H9 (cell line): ENCODE results near the gene TRPM4. TPM values are rescaled to one million over a fixed set of nuclear protein-coding genes. Genes with fewer than 3 reads are reported as not detected.

ENCODE experiments used
- DNase-seq: peaks from one replicate; pipeline ENCODE4 v3.0.0-alpha.2; 2017
- H2AFZ ChIP-seq: one replicate; pipeline ENCODE4 v1.6.1; 2013; ENCODE audit warnings: mild to moderate bottlenecking, low read length, control low read depth, moderate library complexity
- H2AK5ac ChIP-seq: 2 replicates; pipeline ENCODE4 v1.6.1; 2013; ENCODE audit warnings: low read length, control low read depth, mixed read lengths; ENCODE audit not compliant: insufficient read length
- H2BK120ac ChIP-seq: one replicate; pipeline ENCODE4 v1.6.1; 2013; ENCODE audit warnings: low read depth, mild to moderate bottlenecking, low read length, control low read depth, inconsistent platforms; ENCODE audit not compliant: poor library complexity, severe bottlenecking
- H2BK12ac ChIP-seq: 2 replicates; pipeline ENCODE4 v1.6.1; 2013; ENCODE audit warnings: low read length, control low read depth, mixed read lengths, low read depth; ENCODE audit not compliant: insufficient read length
- H2BK15ac ChIP-seq: 2 replicates; pipeline ENCODE4 v1.6.1; 2013; ENCODE audit warnings: low read depth, low read length, control low read depth
- H2BK20ac ChIP-seq: one replicate; pipeline ENCODE4 v1.6.1; 2013; ENCODE audit warnings: low read depth, mild to moderate bottlenecking, low read length, control low read depth, inconsistent platforms; ENCODE audit not compliant: poor library complexity, severe bottlenecking
- H2BK5ac ChIP-seq: 2 replicates; pipeline ENCODE4 v1.6.1; 2013; ENCODE audit warnings: low read length, control low read depth, mixed read lengths; ENCODE audit not compliant: insufficient read length
- H3K14ac ChIP-seq: 2 replicates; pipeline ENCODE4 v1.6.1; 2013; ENCODE audit warnings: low read length, control low read depth; ENCODE audit not compliant: insufficient read depth
- H3K18ac ChIP-seq: 2 replicates; pipeline ENCODE4 v1.6.1; 2013; ENCODE audit warnings: low read depth, mild to moderate bottlenecking, mixed read lengths, low read length, control low read depth; ENCODE audit not compliant: insufficient read length
- H3K23ac ChIP-seq: 2 replicates; pipeline ENCODE4 v1.6.1; 2013; ENCODE audit warnings: low read length, control low read depth, mixed read lengths, low read depth; ENCODE audit not compliant: insufficient read length
- H3K23me2 ChIP-seq: 2 replicates; pipeline ENCODE4 v1.6.1; 2013; ENCODE audit warnings: low read depth, mild to moderate bottlenecking, mixed read lengths, low read length, control low read depth; ENCODE audit not compliant: insufficient read length, poor library complexity, severe bottlenecking
- H3K27ac ChIP-seq: 2 replicates; pipeline ENCODE4 v1.5.1; 2013; ENCODE audit warnings: low read length, control low read depth, mixed read lengths, low read depth; ENCODE audit not compliant: insufficient read length
- H3K27me3 ChIP-seq: 2 replicates; pipeline ENCODE4 v1.6.1; 2013; ENCODE audit warnings: low read length, control low read depth, inconsistent platforms; ENCODE audit not compliant: insufficient read depth
- H3K4ac ChIP-seq: 2 replicates; pipeline ENCODE4 v1.6.1; 2013; ENCODE audit warnings: low read depth, mild to moderate bottlenecking, control low read depth, inconsistent platforms, low read length, moderate library complexity
- H3K4me1 ChIP-seq: 2 replicates; pipeline ENCODE4 v1.6.1; 2013; ENCODE audit warnings: low read length, control low read depth, inconsistent platforms; ENCODE audit not compliant: insufficient read depth
- H3K4me2 ChIP-seq: 2 replicates; pipeline ENCODE4 v1.6.1; 2013; ENCODE audit warnings: low read length, control low read depth, mixed read lengths; ENCODE audit not compliant: insufficient read length, insufficient read depth
- H3K56ac ChIP-seq: 2 replicates; pipeline ENCODE4 v1.6.1; 2013; ENCODE audit warnings: low read depth, mild to moderate bottlenecking, mixed read lengths, low read length, control low read depth; ENCODE audit not compliant: insufficient read length
- H3K79me1 ChIP-seq: 2 replicates; pipeline ENCODE4 v1.6.1; 2013; ENCODE audit warnings: low read depth, mild to moderate bottlenecking, moderate library complexity, low read length, control low read depth, inconsistent platforms; ENCODE audit not compliant: insufficient read depth, poor library complexity, severe bottlenecking
- H3K79me2 ChIP-seq: 2 replicates; pipeline ENCODE4 v1.6.1; 2013; ENCODE audit warnings: low read length, control low read depth, inconsistent platforms; ENCODE audit not compliant: insufficient read depth
- H3K9ac ChIP-seq: 2 replicates; pipeline ENCODE4 v1.6.1; 2013; ENCODE audit warnings: low read length, control low read depth, mixed read lengths; ENCODE audit not compliant: insufficient read length; ENCODE audit errors: extremely low read depth
- H3K9me3 ChIP-seq: one replicate; pipeline ENCODE4 v1.6.1; 2013; ENCODE audit warnings: low read depth, low read length, inconsistent platforms; ENCODE audit not compliant: control insufficient read depth
- H3T11ph ChIP-seq: one replicate; pipeline ENCODE4 v1.6.1; 2013; ENCODE audit warnings: mild to moderate bottlenecking, low read length, control low read depth, inconsistent platforms
- H4K20me1 ChIP-seq: one replicate; pipeline ENCODE4 v1.6.1; 2013; ENCODE audit not compliant: control insufficient read depth, insufficient read length, insufficient read depth
- H4K5ac ChIP-seq: 2 replicates; pipeline ENCODE4 v1.6.1; 2013; ENCODE audit warnings: low read depth, mild to moderate bottlenecking, mixed read lengths, low read length, control low read depth; ENCODE audit not compliant: insufficient read length
- H4K8ac ChIP-seq: replicated peaks from 2 replicates; pipeline ENCODE4 v1.6.1; 2013; ENCODE audit warnings: low read length, control low read depth, mixed read lengths, low read depth; ENCODE audit not compliant: insufficient read length
- H4K91ac ChIP-seq: 2 replicates; pipeline ENCODE4 v1.6.1; 2013; ENCODE audit warnings: low read depth, mild to moderate bottlenecking, moderate library complexity, mixed read lengths, low read length, control low read depth; ENCODE audit not compliant: insufficient read length
- H3K27ac Mint-ChIP-seq, 3 experiments: 2 replicates in 2 of 3; 3 replicates in 1 of 3; pipeline ENCODE4 v1.8.0; 2020 to 2021; ENCODE audit warnings: mixed read lengths in 3 of 3, mild to moderate bottlenecking in 1 of 3, moderate library complexity in 1 of 3
- H3K27me3 Mint-ChIP-seq: 2 replicates; pipeline ENCODE4 v1.8.0; 2021; ENCODE audit warnings: low read depth, mild to moderate bottlenecking, moderate library complexity, mixed read lengths
- H3K36me3 Mint-ChIP-seq, 3 experiments: 2 replicates in 2 of 3; 3 replicates in 1 of 3; pipeline ENCODE4 v1.8.0; 2020 to 2021; ENCODE audit warnings: low read depth in 3 of 3, mixed read lengths in 3 of 3; ENCODE audit not compliant: insufficient read depth in 1 of 3
- H3K4me1 Mint-ChIP-seq, 2 experiments: 2 replicates each; pipeline ENCODE4 v1.8.0; 2020; ENCODE audit warnings: mixed read lengths in 2 of 2
- H3K4me3 Mint-ChIP-seq, 2 experiments: 2 replicates in 1 of 2; 3 replicates in 1 of 2; pipeline ENCODE4 v1.8.0; 2020 to 2021; ENCODE audit warnings: mild to moderate bottlenecking in 2 of 2, mixed read lengths in 2 of 2, moderate library complexity in 1 of 2
- H3K9me3 Mint-ChIP-seq, 2 experiments: 2 replicates in 1 of 2; 3 replicates in 1 of 2; pipeline ENCODE4 v1.8.0; 2020; ENCODE audit warnings: mild to moderate bottlenecking in 2 of 2, mixed read lengths in 2 of 2, moderate library complexity in 1 of 2
- CTCF ChIP-seq: fragments of 200-600 bp; sonication (generic); conservative IDR thresholded peaks from 3 replicates; pipeline ENCODE4 v1.8.0; 2021; ENCODE audit warnings: antibody characterized with exemption, mild to moderate bottlenecking
- WGBS: extraction: QIAGEN DNeasy Blood & Tissue Kit; methylation state at CpG from one replicate; pipeline ENCODE4 v1.1.7; 2013; ENCODE audit warnings: missing lambda C conversion rate, low lambda C conversion rate, mixed read lengths; ENCODE audit not compliant: insufficient read length; ENCODE audit errors: extremely low coverage; 5-methylcytosine and 5-hydroxymethylcytosine counted together
- total RNA-seq: library from RNA; stranded (reverse); gene quantifications from 2 replicates; pipeline ENCODE4 v1.2.1, GENCODE V29; 2021

The TRPM4 gene
- total RNA-seq, 1 experiment from 2014 or later: 6.9 TPM

GRCh38 chr19:49109569-49110233, 47.9 kb upstream of the TRPM4 start:
- DNase-seq: no peak
- Histone ChIP-seq H3K79me1 (no peaks in the 10 kb centered on the region), H3K9me3 (no peaks in the 10 kb centered on the region), H3K4me1 (no peaks in the 10 kb centered on the region), H3T11ph (no peak overlapping the region), H2BK5ac (no peak overlapping the region), H3K23me2 (no peaks in the 10 kb centered on the region), H3K14ac (no peak overlapping the region; the same call in 1 of the 2 replicates), H2AFZ (no peak overlapping the region), H3K9ac (no peak overlapping the region), H3K56ac (no peak overlapping the region), H3K23ac (no peak overlapping the region), H3K27ac (no peak overlapping the region), H4K20me1 (no peaks in the 10 kb centered on the region), H2BK15ac (no peak overlapping the region), H2AK5ac (no peak overlapping the region), H3K4ac (no peak overlapping the region), H3K18ac (no peak overlapping the region), H3K27me3 (no peaks in the 10 kb centered on the region), H3K4me2 (no peak overlapping the region), H2BK120ac (no peak overlapping the region), H4K5ac (no peak overlapping the region), H2BK12ac (no peak overlapping the region), H4K8ac (no peak overlapping the region), H4K91ac (no peak overlapping the region), H3K79me2 (no peaks in the 10 kb centered on the region), H2BK20ac (no peak overlapping the region)
- Mint-ChIP-seq H3K4me1 (peaks cover 14 to 29% of the 10 kb centered on the region in 2 experiments), H3K27ac (no peak overlapping the region), H3K4me3 (no peak overlapping the region), H3K36me3 (peaks cover 30 to 46% (median 45%) of the 10 kb centered on the region in 3 experiments), H3K9me3 (peaks cover 0 to 2% of the 10 kb centered on the region in 2 experiments; a peak in 2 of 5 replicates), H3K27me3 (peaks cover 1% of the 10 kb centered on the region)
- no peak for TF ChIP-seq CTCF
- WGBS: no CpG with 5 or more reads among the region's 8 CpGs
